SU-DHL-6 (cell line): ENCODE data around the gene TMEM143.

Experiments
- H2AFZ ChIP-seq: fragments of 200-600 bp; sonication (generic); 2 replicates; pipeline ENCODE4 v1.6.1; 2014; ENCODE audit warnings: low read depth, mild to moderate bottlenecking, moderate library complexity, mixed read lengths, antibody characterized with exemption, low read length; ENCODE audit not compliant: severe bottlenecking
- H3F3A ChIP-seq: fragments of 200-600 bp; shearing (Covaris generic); 2 replicates; pipeline ENCODE4 v1.6.0; 2016; ENCODE audit warnings: antibody characterized with exemption, mild to moderate bottlenecking; ENCODE audit not compliant: insufficient read depth
- H3K27ac ChIP-seq: fragments of 200-600 bp; sonication (generic); 2 replicates; pipeline ENCODE4 v1.5.1; 2016; ENCODE audit warnings: low read depth, mild to moderate bottlenecking, low read length, moderate library complexity, mixed read lengths
- H3K27me3 ChIP-seq: fragments of 200-600 bp; sonication (generic), shearing (Covaris generic); 2 replicates; pipeline ENCODE4 v1.6.0; 2014; ENCODE audit warnings: mild to moderate bottlenecking, low read length
- H3K36me3 ChIP-seq: fragments of 200-600 bp; sonication (generic); 2 replicates; pipeline ENCODE4 v1.6.1; 2014; ENCODE audit warnings: mild to moderate bottlenecking, low read length, mixed read lengths
- H3K4me2 ChIP-seq: fragments of 300-600, 200-600 bp; shearing (Covaris generic), sonication (generic); 2 replicates; pipeline ENCODE4 v1.6.0; 2014; ENCODE audit warnings: low read length, low read depth, mild to moderate bottlenecking; ENCODE audit not compliant: poor library complexity, severe bottlenecking
- H3K4me3 ChIP-seq: fragments of 200-600 bp; sonication (generic); 2 replicates; pipeline ENCODE4 v1.5.1; 2014; ENCODE audit warnings: antibody characterized with exemption, low read length, mild to moderate bottlenecking, mixed read lengths; ENCODE audit not compliant: insufficient read depth, poor library complexity, severe bottlenecking
- H3K79me2 ChIP-seq: fragments of 200-600 bp; sonication (generic); 2 replicates; pipeline ENCODE4 v1.6.1; 2014; ENCODE audit warnings: mild to moderate bottlenecking, low read length, moderate library complexity; ENCODE audit not compliant: insufficient read depth
- H3K9ac ChIP-seq: fragments of 200-600 bp; sonication (generic); 2 replicates; pipeline ENCODE4 v1.7.0; 2014; ENCODE audit warnings: mild to moderate bottlenecking, low read length
- H3K9me2 ChIP-seq: fragments of 200-600 bp; sonication (generic); replicated peaks from 2 replicates; pipeline ENCODE4 v1.6.1; 2014; ENCODE audit warnings: low read length; ENCODE audit not compliant: insufficient read depth
- H3K9me3 ChIP-seq: fragments of 200-600 bp; sonication (generic); 2 replicates; pipeline ENCODE4 v1.6.1; 2014; ENCODE audit warnings: low read length, mixed read lengths; ENCODE audit not compliant: insufficient read depth
- H4K20me1 ChIP-seq: fragments of 200-600 bp; sonication (generic); 2 replicates; pipeline ENCODE4 v1.6.1; 2014; ENCODE audit warnings: low read depth, mild to moderate bottlenecking, antibody characterized with exemption, low read length, moderate library complexity, mixed read lengths
- EZH2phosphoT487 ChIP-seq: fragments of 200-600 bp; sonication (generic), shearing (Covaris generic); conservative IDR thresholded peaks from 2 replicates; pipeline ENCODE4 v1.6.1; 2018; ENCODE audit warnings: mild to moderate bottlenecking, antibody characterized with exemption, low read length, moderate library complexity, mixed read lengths
- TF ChIP-seq, protein P1 (sequence below): fragments of 200-600 bp; sonication (generic); IDR thresholded peaks from one replicate; pipeline ENCODE4 v1.5.1; 2017; ENCODE audit warnings: antibody characterized with exemption, mild to moderate bottlenecking, low read length, moderate library complexity; ENCODE audit not compliant: insufficient read depth, poor library complexity, severe bottlenecking

The TMEM143 gene

DNA sequence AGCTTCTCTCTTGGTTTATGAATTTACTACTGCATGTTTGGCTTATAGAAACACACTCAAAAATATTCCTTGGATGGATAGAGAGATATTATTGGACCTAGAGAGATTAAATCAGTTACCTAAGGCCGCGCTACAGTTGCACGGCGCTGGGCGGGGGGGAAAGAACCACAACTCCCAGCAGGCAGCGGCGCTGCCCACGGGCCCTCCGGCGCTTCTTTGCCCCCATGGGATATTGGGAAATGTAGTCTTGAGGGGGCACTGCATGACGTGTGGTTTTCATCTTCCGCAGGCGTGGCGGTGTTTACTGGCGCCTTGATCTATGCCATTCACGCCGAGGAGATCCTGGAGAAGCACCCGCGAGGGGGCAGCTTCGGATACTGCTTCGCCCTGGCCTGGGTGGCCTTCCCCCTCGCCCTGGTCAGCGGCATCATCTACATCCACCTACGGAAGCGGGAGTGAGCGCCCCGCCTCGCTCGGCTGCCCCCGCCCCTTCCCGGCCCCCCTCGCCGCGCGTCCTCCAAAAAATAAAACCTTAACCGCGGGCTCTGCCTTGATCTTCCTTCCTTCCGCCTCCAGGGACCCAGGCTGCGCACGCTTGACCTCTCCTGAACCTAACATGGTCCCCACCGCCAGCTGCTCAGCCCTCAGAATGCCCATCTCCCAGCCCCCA is 33.6 kb downstream of the TMEM143 start:
- 0 out of 2 replicates have a peak, but pooled peaks cover 5% of the 10 kb centered on the region for H3K9me3 ChIP-seq
- peak overlapping the region; percentile 60 for H3K4me3 ChIP-seq
- H3F3A ChIP-seq, result peaks cover 39% of the 10 kb centered on the region
- 0 out of 2 replicates have a peak, but pooled peaks cover 5% of the 10 kb centered on the region for H3K79me2 ChIP-seq
- peak overlapping the region; percentile 81 for H3K27ac ChIP-seq
- no peaks in the 10 kb centered on the region for H3K27me3 ChIP-seq
- H3K36me3 ChIP-seq, result peaks cover 4% of the 10 kb centered on the region; the same call in 1 of the 2 replicates
- H3K4me2 ChIP-seq, result peak overlapping the region; percentile 81
- TF ChIP-seq EZH2phosphoT487, result no peak
- no peaks in the 10 kb centered on the region for H3K9me2 ChIP-seq
- H4K20me1 ChIP-seq, result no peaks in the 10 kb centered on the region
- H2AFZ ChIP-seq, result peak overlapping the region; percentile 84
- H3K9ac ChIP-seq, result peak overlapping the region; percentile 72

DNA sequence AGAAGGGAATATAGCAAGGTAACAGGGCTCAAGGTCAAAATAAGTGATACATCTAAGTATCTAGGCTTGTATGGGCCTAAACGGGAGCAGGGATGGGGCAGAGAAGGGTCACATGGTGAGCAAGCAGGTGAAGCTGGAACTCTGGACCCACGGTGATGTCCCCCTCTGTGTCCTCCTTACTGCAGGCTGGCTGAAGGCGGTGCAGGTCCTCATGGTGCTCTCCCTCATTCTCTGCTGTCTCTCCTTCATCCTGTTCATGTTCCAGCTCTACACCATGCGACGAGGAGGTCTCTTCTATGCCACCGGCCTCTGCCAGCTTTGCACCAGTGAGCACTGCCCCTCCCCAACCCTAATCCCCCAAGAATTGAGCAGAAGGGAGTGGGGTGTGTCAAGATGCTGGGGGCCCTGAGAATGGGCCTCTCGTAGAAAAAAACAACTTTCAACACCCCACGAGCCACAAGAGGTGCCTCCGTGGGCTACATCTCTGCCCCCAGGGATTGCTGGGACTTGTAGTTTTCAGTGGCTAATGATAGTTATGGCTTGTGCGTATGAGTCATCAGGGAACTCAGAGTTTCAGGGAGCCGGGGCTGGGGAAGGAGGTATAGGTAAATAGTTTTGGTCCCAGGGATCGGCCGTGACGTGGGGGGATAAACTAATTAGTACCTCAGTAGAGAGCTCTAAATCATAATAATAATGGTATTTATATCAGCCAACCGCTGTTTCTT is 34.4 kb downstream of the TMEM143 start:
- Histone ChIP-seq H2AFZ (peak overlapping the region; percentile 84), H3K27me3 (no peaks in the 10 kb centered on the region), H3K4me3 (peak overlapping the region; percentile 60), H3K9ac (peak overlapping the region; percentile 72), H3F3A (peaks cover 44% of the 10 kb centered on the region), H4K20me1 (no peaks in the 10 kb centered on the region), H3K36me3 (peaks cover 4% of the 10 kb centered on the region; the same call in 1 of the 2 replicates), H3K9me3 (0 out of 2 replicates have a peak, but pooled peaks cover 5% of the 10 kb centered on the region), H3K27ac (peak overlapping the region; percentile 81), H3K9me2 (no peaks in the 10 kb centered on the region), H3K79me2 (0 out of 2 replicates have a peak, but pooled peaks cover 5% of the 10 kb centered on the region), H3K4me2 (peak overlapping the region; percentile 81)
- TF ChIP-seq EZH2phosphoT487, result no peak
- TF ChIP-seq, protein P1, sequence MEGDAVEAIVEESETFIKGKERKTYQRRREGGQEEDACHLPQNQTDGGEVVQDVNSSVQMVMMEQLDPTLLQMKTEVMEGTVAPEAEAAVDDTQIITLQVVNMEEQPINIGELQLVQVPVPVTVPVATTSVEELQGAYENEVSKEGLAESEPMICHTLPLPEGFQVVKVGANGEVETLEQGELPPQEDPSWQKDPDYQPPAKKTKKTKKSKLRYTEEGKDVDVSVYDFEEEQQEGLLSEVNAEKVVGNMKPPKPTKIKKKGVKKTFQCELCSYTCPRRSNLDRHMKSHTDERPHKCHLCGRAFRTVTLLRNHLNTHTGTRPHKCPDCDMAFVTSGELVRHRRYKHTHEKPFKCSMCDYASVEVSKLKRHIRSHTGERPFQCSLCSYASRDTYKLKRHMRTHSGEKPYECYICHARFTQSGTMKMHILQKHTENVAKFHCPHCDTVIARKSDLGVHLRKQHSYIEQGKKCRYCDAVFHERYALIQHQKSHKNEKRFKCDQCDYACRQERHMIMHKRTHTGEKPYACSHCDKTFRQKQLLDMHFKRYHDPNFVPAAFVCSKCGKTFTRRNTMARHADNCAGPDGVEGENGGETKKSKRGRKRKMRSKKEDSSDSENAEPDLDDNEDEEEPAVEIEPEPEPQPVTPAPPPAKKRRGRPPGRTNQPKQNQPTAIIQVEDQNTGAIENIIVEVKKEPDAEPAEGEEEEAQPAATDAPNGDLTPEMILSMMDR, result no peak

DNA sequence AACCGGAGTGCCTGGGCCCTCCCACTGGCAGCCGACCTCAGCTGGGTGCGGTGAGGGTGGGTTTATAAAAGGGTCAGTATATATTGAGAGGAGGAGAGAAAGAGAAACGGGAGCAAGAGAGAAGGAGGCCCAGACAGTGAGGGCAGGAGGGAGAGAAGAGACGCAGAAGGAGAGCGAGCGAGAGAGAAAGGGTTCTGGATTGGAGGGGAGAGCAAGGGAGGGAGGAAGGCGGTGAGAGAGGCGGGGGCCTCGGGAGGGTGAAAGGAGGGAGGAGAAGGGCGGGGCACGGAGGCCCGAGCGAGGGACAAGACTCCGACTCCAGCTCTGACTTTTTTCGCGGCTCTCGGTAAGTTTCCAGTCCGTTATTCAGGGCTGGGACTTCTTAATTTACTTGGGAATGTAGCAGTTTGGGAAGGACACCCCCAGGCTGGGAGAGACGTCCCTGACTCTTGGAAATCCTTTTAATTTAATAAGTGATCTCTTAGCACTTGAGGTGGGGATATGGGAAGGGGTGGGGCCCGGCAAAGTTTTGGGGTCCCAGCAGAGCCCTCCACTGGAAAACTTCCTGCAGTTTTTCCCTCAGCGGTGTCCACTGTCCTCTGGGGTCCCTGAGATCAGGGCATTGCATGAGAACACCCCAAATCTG is 38.4 kb downstream of the TMEM143 start, which contains the start of gene EMP3:
Gene EMP3, plus strand, starts transcription at position 288 of the 646 bp plus-strand sequence. CDS start 1,293 bp downstream, outside the sequence.
- peaks cover 4% of the 10 kb centered on the region; the same call in 1 of the 2 replicates for H3K36me3 ChIP-seq

More for the DNA sequence above, 38.4 kb downstream of the TMEM143 start, which contains the start of gene EMP3:
- Histone ChIP-seq H3K4me2 (peak within 1 kb of the TSS; percentile 71), H3K9ac (peak within 1 kb of the TSS; percentile 59), H3K27me3 (no peaks in the 10 kb centered on the region), H2AFZ (peak within 1 kb of the TSS; percentile 30), H3K9me3 (0 out of 2 replicates have a peak, but pooled peaks cover 5% of the 10 kb centered on the region), H4K20me1 (no peaks in the 10 kb centered on the region), H3K4me3 (peak within 1 kb of the TSS; percentile 57), H3K27ac (peak within 1 kb of the TSS; percentile 53), H3K79me2 (0 out of 2 replicates have a peak, but pooled peaks cover 5% of the 10 kb centered on the region), H3F3A (peaks cover 40% of the 10 kb centered on the region), H3K9me2 (no peaks in the 10 kb centered on the region)
- no peak for TF ChIP-seq EZH2phosphoT487
- TF ChIP-seq, protein P1, result no peak
